ENCODE measurements around the gene PRSS33. TPM values are rescaled to one million over a fixed set of nuclear protein-coding genes. Genes with fewer than 3 reads are reported as not detected.

The PRSS33 gene
- total RNA-seq, 1 experiment from 2014 or later: 0.07 TPM

- in situ Hi-C loops (cut with HindIII; ENCODE audit: low sequenced_read_pairs): no loop called here
- DNase-seq (ENCODE audit: low spot score): peak; percentile 27
Measured at GRCh38 chr16:2751577-2752034, 35.8 kb downstream of the PRSS33 start.

- in situ Hi-C loops (cut with HindIII; ENCODE audit: low sequenced_read_pairs): no loop called here
Measured at GRCh38 chr16:2749936-2750335, 37.4 kb downstream of the PRSS33 start.

GRCh38 chr16:2749476-2749875, 37.9 kb downstream of the PRSS33 start:
- in situ Hi-C loops (cut with HindIII; ENCODE audit: low sequenced_read_pairs): no loop called here

More at GRCh38 chr16:2749936-2750335, 37.4 kb downstream of the PRSS33 start:
- DNase-seq (ENCODE audit: low spot score): no peak

GRCh38 chr16:2748757-2749455, 38.5 kb downstream of the PRSS33 start:
- DNase-seq (ENCODE audit: low spot score): no peak
- in situ Hi-C loops (cut with HindIII; ENCODE audit: low sequenced_read_pairs): no loop called here

More at GRCh38 chr16:2749476-2749875, 37.9 kb downstream of the PRSS33 start:
- DNase-seq (ENCODE audit: low spot score): no peak

- in situ Hi-C loops (cut with HindIII; ENCODE audit: low sequenced_read_pairs): no loop called here
- DNase-seq (ENCODE audit: low spot score): no peak
Measured at GRCh38 chr16:2745961-2746360, 41.4 kb downstream of the PRSS33 start.

GRCh38 chr16:2745116-2745890, 42.1 kb downstream of the PRSS33 start:
- DNase-seq (ENCODE audit: low spot score): no peak
- in situ Hi-C loops (cut with HindIII; ENCODE audit: low sequenced_read_pairs): no loop called here

GRCh38 chr16:2744711-2745110, 42.6 kb downstream of the PRSS33 start:
- in situ Hi-C loops (cut with HindIII; ENCODE audit: low sequenced_read_pairs): no loop called here
- no peak for DNase-seq (ENCODE audit: low spot score)

GRCh38 chr16:2743007-2743810, 44.2 kb downstream of the PRSS33 start:
- in situ Hi-C loops (cut with HindIII; ENCODE audit: low sequenced_read_pairs): no loop called here
- no peak for DNase-seq (ENCODE audit: low spot score)

- in situ Hi-C loops (cut with HindIII; ENCODE audit: low sequenced_read_pairs): no loop called here
- DNase-seq (ENCODE audit: low spot score): no peak
Measured at GRCh38 chr16:2742323-2743006, 44.9 kb downstream of the PRSS33 start.

- DNase-seq (ENCODE audit: low spot score): no peak
- in situ Hi-C loops (cut with HindIII; ENCODE audit: low sequenced_read_pairs): no loop called here
Measured at GRCh38 chr16:2741168-2741567, 46.2 kb downstream of the PRSS33 start.

GRCh38 chr16:2740476-2740875, 46.9 kb downstream of the PRSS33 start:
- DNase-seq (ENCODE audit: low spot score): no peak
- in situ Hi-C loops (cut with HindIII; ENCODE audit: low sequenced_read_pairs): no loop called here

- DNase-seq (ENCODE audit: low spot score): no peak
- in situ Hi-C loops (cut with HindIII; ENCODE audit: low sequenced_read_pairs): no loop called here
Measured at GRCh38 chr16:2739625-2740430, 47.5 kb downstream of the PRSS33 start.

GRCh38 chr16:2738615-2739014, 48.7 kb downstream of the PRSS33 start:
- no peak for DNase-seq (ENCODE audit: low spot score)
- in situ Hi-C loops (cut with HindIII; ENCODE audit: low sequenced_read_pairs): no loop called here

- no peak for DNase-seq (ENCODE audit: low spot score)
- in situ Hi-C loops (cut with HindIII; ENCODE audit: low sequenced_read_pairs): no loop called here
Measured at GRCh38 chr16:2737895-2738418, 49.4 kb downstream of the PRSS33 start.

- in situ Hi-C loops (cut with HindIII; ENCODE audit: low sequenced_read_pairs): no loop called here
- DNase-seq (ENCODE audit: low spot score): no peak
Measured at GRCh38 chr16:2737238-2737605, 50.1 kb downstream of the PRSS33 start.

- in situ Hi-C loops (cut with HindIII; ENCODE audit: low sequenced_read_pairs): no loop called here
- no peak for DNase-seq (ENCODE audit: low spot score)
Measured at GRCh38 chr16:2736476-2737237, 50.7 kb downstream of the PRSS33 start.

- DNase-seq (ENCODE audit: low spot score): no peak
- in situ Hi-C loops (cut with HindIII; ENCODE audit: low sequenced_read_pairs): no loop called here
Measured at GRCh38 chr16:2734844-2735515, 52.4 kb downstream of the PRSS33 start.
